Testis (tissue), 3 donors: ENCODE results near the gene SLC24A1. TPM values are rescaled to one million over a fixed set of nuclear protein-coding genes. Genes with fewer than 3 reads are reported as not detected.

Experiments used
- DNase-seq: peaks from one replicate; pipeline ENCODE4 v3.0.0-alpha.2; 2019
- H3K27ac ChIP-seq, 2 donors: fragments of 200-600 bp; sonication (generic); one replicate each; pipeline ENCODE4 v1.5.1; 2019
- H3K27me3 ChIP-seq: fragments of 200-600 bp; sonication (generic); one replicate; pipeline ENCODE4 v1.5.1; 2019
- H3K36me3 ChIP-seq: fragments of 200-600 bp; sonication (generic); one replicate; pipeline ENCODE4 v1.5.1; 2017; ENCODE audit warnings: low read depth; ENCODE audit errors: missing control alignments
- H3K4me1 ChIP-seq: fragments of 200-600 bp; sonication (generic); one replicate; pipeline ENCODE4 v1.5.1; 2019
- H3K4me3 ChIP-seq, 2 donors: fragments of 200-600 bp; sonication (generic); one replicate each; pipeline ENCODE4 v1.5.1; 2017 to 2019
- H3K9me3 ChIP-seq: fragments of 200-600 bp; sonication (generic); one replicate; pipeline ENCODE4 v1.5.1; 2017
- POLR2A ChIP-seq: fragments of 450-650 bp; IDR thresholded peaks from one replicate; pipeline ENCODE4 v1.6.1; 2017; ENCODE audit warnings: antibody characterized with exemption, mild to moderate bottlenecking, moderate library complexity
- WGBS, 2 donors: methylation state at CpG; one replicate each; pipeline ENCODE4 v1.1.5; 2018; 5-methylcytosine and 5-hydroxymethylcytosine counted together
- intact Hi-C: fragments of 100-400 bp; cut with DNase I; formaldehyde crosslinking; loops from one replicate; pipeline ENCODE4 v1.15.1; 2023; ENCODE audit warnings: low total_unique reads
- polyA plus RNA-seq: library from polyadenylated mRNA; stranded (reverse); fragments of 350-450 nt; fragmentation: Illumina TruSeq; extraction: RNeasy Lipid Tissue Mini Kit (QIAGEN cat#74804); gene quantifications from one replicate; pipeline ENCODE4 v1.2.3, GENCODE V29; 2014; ENCODE audit warnings: low read depth, low replicate concordance; ENCODE audit not compliant: insufficient read depth
- total RNA-seq, 2 donors: library from RNA; depleted of rRNA; stranded (reverse); fragments of >200 nt; gene quantifications; one replicate each; pipeline ENCODE4 v1.2.3, GENCODE V29; 2016
- TF ChIP-seq, protein P1 (sequence below), 3 experiments: fragments of 450-650 bp in 2 of 3; fragments of 200-600 bp in 1 of 3; sonication (generic) in 1 of 3; IDR thresholded peaks; one replicate each; pipeline ENCODE4 v1.5.1; 2016 to 2019; ENCODE audit warnings: antibody characterized with exemption in 3 of 3, mild to moderate bottlenecking in 2 of 3, moderate library complexity in 1 of 3

SLC24A1 gene
- total and polyA plus RNA-seq, 3 donors from 2014 or later = 13.4 to 24.3 (median 16.9) TPM

DNA sequence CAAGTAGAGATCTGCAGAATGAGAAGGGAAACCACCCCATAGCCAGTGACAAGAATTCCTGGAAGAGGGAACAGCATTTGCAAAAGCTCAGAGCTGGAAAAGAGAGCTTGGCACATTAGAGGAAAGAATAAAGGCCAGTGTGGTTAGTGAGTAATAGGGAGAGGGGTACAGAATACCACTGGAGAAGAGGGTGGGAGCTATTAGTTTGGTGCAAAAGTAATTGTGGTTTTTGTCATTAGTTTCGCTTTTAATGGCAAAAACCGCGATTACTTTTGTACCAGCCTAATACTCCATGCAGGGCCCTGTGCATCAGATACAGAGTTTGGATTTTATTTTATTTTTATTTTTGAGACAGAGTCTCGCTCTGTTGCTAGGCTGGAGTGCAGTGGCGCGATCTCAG lies 9.8 kb downstream of the SLC24A1 start:
- Histone ChIP-seq H3K36me3 (no peaks in the 10 kb centered on the region), H3K27ac (no peak overlapping the region), H3K4me1 (no peaks in the 10 kb centered on the region), H3K4me3 (no peak overlapping the region), H3K9me3 (no peaks in the 10 kb centered on the region), H3K27me3 (no peaks in the 10 kb centered on the region)
- no peak for TF ChIP-seq POLR2A
- TF ChIP-seq, protein P1, sequence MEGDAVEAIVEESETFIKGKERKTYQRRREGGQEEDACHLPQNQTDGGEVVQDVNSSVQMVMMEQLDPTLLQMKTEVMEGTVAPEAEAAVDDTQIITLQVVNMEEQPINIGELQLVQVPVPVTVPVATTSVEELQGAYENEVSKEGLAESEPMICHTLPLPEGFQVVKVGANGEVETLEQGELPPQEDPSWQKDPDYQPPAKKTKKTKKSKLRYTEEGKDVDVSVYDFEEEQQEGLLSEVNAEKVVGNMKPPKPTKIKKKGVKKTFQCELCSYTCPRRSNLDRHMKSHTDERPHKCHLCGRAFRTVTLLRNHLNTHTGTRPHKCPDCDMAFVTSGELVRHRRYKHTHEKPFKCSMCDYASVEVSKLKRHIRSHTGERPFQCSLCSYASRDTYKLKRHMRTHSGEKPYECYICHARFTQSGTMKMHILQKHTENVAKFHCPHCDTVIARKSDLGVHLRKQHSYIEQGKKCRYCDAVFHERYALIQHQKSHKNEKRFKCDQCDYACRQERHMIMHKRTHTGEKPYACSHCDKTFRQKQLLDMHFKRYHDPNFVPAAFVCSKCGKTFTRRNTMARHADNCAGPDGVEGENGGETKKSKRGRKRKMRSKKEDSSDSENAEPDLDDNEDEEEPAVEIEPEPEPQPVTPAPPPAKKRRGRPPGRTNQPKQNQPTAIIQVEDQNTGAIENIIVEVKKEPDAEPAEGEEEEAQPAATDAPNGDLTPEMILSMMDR (IDR thresholded peaks at IDR 0.05) = no peak
- no peak for DNase-seq
- 95% methylated on average over 6 of the region's 6 CpGs for WGBS, 2 donors
- intact Hi-C loops = no loop called here

DNA sequence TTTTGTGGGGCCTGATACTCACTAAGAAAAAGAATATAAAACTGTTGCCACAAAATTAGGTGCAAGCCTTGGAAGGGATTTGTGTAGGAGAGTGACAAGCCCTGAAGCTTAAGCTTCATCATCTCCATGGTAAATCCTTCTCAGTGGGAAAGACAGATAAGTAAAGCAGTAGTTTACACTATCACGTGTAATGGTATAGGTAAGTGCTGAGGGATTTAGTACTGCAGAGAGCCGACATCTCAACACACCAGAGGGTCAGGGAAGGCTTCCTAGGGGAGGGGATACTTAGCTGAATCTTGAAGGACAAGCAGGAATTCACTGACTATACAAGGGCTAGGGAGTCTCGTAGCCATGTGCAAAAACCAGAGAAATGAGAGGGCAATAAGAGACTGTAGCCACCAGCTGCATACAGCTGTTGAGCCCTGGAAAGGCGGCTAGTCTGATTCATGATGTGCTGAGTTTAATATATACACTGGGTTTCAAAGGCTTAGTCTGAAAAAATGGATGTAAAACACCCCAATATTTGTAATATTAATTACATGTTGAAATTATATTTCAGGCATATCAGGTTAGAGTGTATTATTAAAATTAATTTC lies 11.1 kb downstream of the SLC24A1 start:
- intact Hi-C loops = no loop called here
- TF ChIP-seq POLR2A = no peak
- TF ChIP-seq, protein P1 (IDR thresholded peaks at IDR 0.05) = no peak
- DNase-seq = no peak

DNA sequence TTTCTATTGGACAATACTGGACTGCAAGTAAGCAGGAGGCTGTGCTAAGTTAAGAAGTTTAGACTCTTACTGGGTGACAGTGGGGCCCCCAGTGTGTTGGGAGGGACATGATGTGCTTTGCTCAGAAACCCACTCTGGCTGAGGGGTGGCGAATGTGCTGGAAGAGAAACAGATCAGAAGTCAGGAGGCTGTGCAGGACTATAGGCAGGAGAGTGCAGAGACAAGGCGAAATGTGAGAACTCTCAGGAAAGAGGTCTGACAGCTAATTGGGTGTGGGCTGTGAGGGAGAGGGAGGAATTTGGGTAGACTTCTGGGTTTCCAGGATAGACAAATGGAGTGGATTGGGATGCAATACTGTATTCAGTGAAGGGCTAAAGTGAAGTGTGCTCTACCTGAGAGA lies 12.0 kb downstream of the SLC24A1 start:
- no peaks in the 10 kb centered on the region for H3K9me3 ChIP-seq
- no peaks in the 10 kb centered on the region for H3K36me3 ChIP-seq
- peaks cover 4% of the 10 kb centered on the region for H3K4me1 ChIP-seq
- no peak for TF ChIP-seq POLR2A
- no peak overlapping the region for H3K27ac ChIP-seq
- no peak overlapping the region for H3K4me3 ChIP-seq
- WGBS, 2 donors = 85 to 89% methylated on average over 2 of the region's 2 CpGs
- no peak for DNase-seq
- H3K27me3 ChIP-seq = no peaks in the 10 kb centered on the region
- intact Hi-C loops = no loop called here

More for the DNA sequence above, 11.1 kb downstream of the SLC24A1 start:
- Histone ChIP-seq H3K27ac (no peak overlapping the region), H3K36me3 (no peaks in the 10 kb centered on the region), H3K9me3 (no peaks in the 10 kb centered on the region), H3K4me3 (no peak overlapping the region), H3K27me3 (no peaks in the 10 kb centered on the region), H3K4me1 (no peaks in the 10 kb centered on the region)
- 79% methylated on average over 4 of the region's 4 CpGs for WGBS, 2 donors

DNA sequence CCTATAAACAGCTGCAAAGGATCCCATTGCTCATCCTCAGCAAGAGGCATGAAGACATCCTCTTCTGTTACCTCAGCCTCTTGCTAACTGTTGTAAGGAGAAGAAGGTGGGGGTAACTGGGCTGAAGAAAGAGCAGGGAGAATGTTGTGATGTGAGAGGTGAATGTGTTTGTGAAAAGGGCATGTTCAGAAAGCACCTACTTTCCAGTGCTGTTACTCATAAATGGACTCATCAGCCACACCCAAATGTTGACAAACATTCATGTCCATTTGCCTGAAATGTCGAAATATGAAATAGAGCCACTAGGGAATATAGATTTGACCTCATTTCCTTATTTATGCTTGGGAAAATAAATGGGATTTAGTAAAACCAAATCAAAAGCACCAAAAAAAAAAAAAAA lies 12.6 kb downstream of the SLC24A1 start:
- H3K27me3 ChIP-seq = no peaks in the 10 kb centered on the region
- intact Hi-C loops = no loop called here
- peaks cover 4% of the 10 kb centered on the region for H3K4me1 ChIP-seq
- TF ChIP-seq, protein P1 (IDR thresholded peaks at IDR 0.05) = no peak
- no peak for TF ChIP-seq POLR2A
- H3K4me3 ChIP-seq = no peak overlapping the region
- H3K36me3 ChIP-seq = no peaks in the 10 kb centered on the region
- 92 to 100% methylated on average over 1 of the region's 1 CpG for WGBS, 2 donors
- H3K27ac ChIP-seq = no peak overlapping the region
- no peak for DNase-seq
- H3K9me3 ChIP-seq = no peaks in the 10 kb centered on the region

DNA sequence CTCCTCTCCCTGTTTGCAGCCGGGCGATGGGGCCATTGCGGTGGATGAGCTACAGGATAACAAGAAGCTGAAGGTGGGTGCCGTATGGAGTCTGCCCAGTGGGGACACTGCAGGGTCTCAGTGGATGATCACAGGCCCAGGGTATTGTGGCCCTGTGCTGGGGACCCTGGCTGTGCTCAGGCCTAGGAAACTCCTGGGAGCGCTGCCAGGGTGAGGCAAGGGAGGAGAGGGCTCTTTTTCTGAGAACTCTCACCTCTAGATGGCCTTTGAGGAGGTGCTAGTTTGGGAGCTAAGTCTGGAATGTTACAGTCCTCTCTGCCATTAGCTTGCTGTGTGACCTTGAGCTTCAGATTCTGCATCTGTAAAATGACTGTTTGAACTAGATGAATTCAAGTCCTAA lies 16.4 kb downstream of the SLC24A1 start:
- Histone ChIP-seq H3K9me3 (no peaks in the 10 kb centered on the region), H3K4me3 (no peak overlapping the region), H3K4me1 (peaks cover 4% of the 10 kb centered on the region), H3K27ac (no peak overlapping the region), H3K27me3 (no peaks in the 10 kb centered on the region), H3K36me3 (no peaks in the 10 kb centered on the region)
- DNase-seq = no peak
- WGBS, 2 donors = 83 to 91% methylated on average over 5 of the region's 5 CpGs
- intact Hi-C loops = no loop called here
- TF ChIP-seq, protein P1 (IDR thresholded peaks at IDR 0.05) = no peak
- no peak for TF ChIP-seq POLR2A
